ENCODE data around the gene MINDY4B. TPM values are rescaled to one million over a fixed set of nuclear protein-coding genes. Genes with fewer than 3 reads are reported as not detected.
A peak's percentile ranks its signal among the peaks of the same experiment; 100 is the strongest.

MINDY4B gene
- total RNA-seq, 1 donor from 2014 or later = not detected

GRCh38 chr3:150871192-150871591 lies 34.0 kb downstream of the MINDY4B start:
- H3K4me2 ChIP-seq (ENCODE audit: low read length) = no peak overlapping the region
- H3K27ac ChIP-seq (ENCODE audit: low read depth, low read length) = no peak overlapping the region
- H3K27me3 Mint-ChIP-seq (ENCODE audit: low read depth, unreplicated experiment) = no peaks in the 10 kb centered on the region

GRCh38 chr3:150870406-150870805 lies 34.8 kb downstream of the MINDY4B start:
- no peak overlapping the region for H2AFZ ChIP-seq (ENCODE audit: low read depth, low read length)
- TF ChIP-seq CTCF (IDR thresholded peaks at IDR 0.05; ENCODE audit: insufficient read depth, low read depth, low read length) = no peak
- no peak for TF ChIP-seq EZH2 (IDR thresholded peaks at IDR 0.05; ENCODE audit: insufficient read depth, low read length)
- H3K9ac ChIP-seq (ENCODE audit: low read length) = no peak overlapping the region
- H3K79me2 ChIP-seq (ENCODE audit: insufficient read depth, low read length) = no peaks in the 10 kb centered on the region
- DNase-seq (ENCODE audit: low read depth) = peak; percentile 86
- peaks cover 2% of the 10 kb centered on the region for H3K27me3 ChIP-seq (ENCODE audit: insufficient read depth, low read length)
- no peak overlapping the region for H3K4me3 ChIP-seq (ENCODE audit: insufficient read depth, low read depth, low read length)
- H3K9me3 ChIP-seq (ENCODE audit: insufficient read depth, low read depth, low read length) = no peaks in the 10 kb centered on the region
- Mint-ChIP-seq H3K27me3 (ENCODE audit: low read depth, unreplicated experiment) (no peaks in the 10 kb centered on the region), H3K4me3 (ENCODE audit: unreplicated experiment) (no peak overlapping the region), H3K4me1 (ENCODE audit: low read depth, unreplicated experiment) (peaks cover 24% of the 10 kb centered on the region), H3K27ac (ENCODE audit: unreplicated experiment) (peak overlapping the region; percentile 96), H3K9me3 (ENCODE audit: unreplicated experiment) (no peaks in the 10 kb centered on the region), H3K36me3 (ENCODE audit: low read depth, unreplicated experiment) (no peaks in the 10 kb centered on the region)
- peak overlapping the region; percentile 27 for H3K4me2 ChIP-seq (ENCODE audit: low read length)
- H3K4me1 ChIP-seq (ENCODE audit: insufficient read depth, low read length) = no peaks in the 10 kb centered on the region
- H4K20me1 ChIP-seq (ENCODE audit: insufficient read depth, low read length) = no peaks in the 10 kb centered on the region
- no peaks in the 10 kb centered on the region for H3K36me3 ChIP-seq (ENCODE audit: insufficient read depth, low read length)
- FAIRE-seq = no peak
- no peak overlapping the region for H3K27ac ChIP-seq (ENCODE audit: low read depth, low read length)

More at GRCh38 chr3:150871192-150871591, 34.0 kb downstream of the MINDY4B start:
- Mint-ChIP-seq H3K36me3 (ENCODE audit: low read depth, unreplicated experiment) (no peaks in the 10 kb centered on the region), H3K4me1 (ENCODE audit: low read depth, unreplicated experiment) (peaks cover 24% of the 10 kb centered on the region), H3K4me3 (ENCODE audit: unreplicated experiment) (no peak overlapping the region), H3K9me3 (ENCODE audit: unreplicated experiment) (no peaks in the 10 kb centered on the region), H3K27ac (ENCODE audit: unreplicated experiment) (peak overlapping the region; percentile 96)
- FAIRE-seq (no peak), DNase-seq (ENCODE audit: low read depth) (peak; percentile 30)
- H3K4me3 ChIP-seq (ENCODE audit: insufficient read depth, low read depth, low read length) = no peak overlapping the region
- H3K79me2 ChIP-seq (ENCODE audit: insufficient read depth, low read length) = no peaks in the 10 kb centered on the region
- H4K20me1 ChIP-seq (ENCODE audit: insufficient read depth, low read length) = no peaks in the 10 kb centered on the region
- no peaks in the 10 kb centered on the region for H3K9me3 ChIP-seq (ENCODE audit: insufficient read depth, low read depth, low read length)
- H3K4me1 ChIP-seq (ENCODE audit: insufficient read depth, low read length) = no peaks in the 10 kb centered on the region
- H2AFZ ChIP-seq (ENCODE audit: low read depth, low read length) = no peak overlapping the region
- no peak overlapping the region for H3K9ac ChIP-seq (ENCODE audit: low read length)
- peaks cover 2% of the 10 kb centered on the region for H3K27me3 ChIP-seq (ENCODE audit: insufficient read depth, low read length)
- no peak for TF ChIP-seq EZH2 (IDR thresholded peaks at IDR 0.05; ENCODE audit: insufficient read depth, low read length)
- no peak for TF ChIP-seq CTCF (IDR thresholded peaks at IDR 0.05; ENCODE audit: insufficient read depth, low read depth, low read length)
- no peaks in the 10 kb centered on the region for H3K36me3 ChIP-seq (ENCODE audit: insufficient read depth, low read length)

- H3K4me2 ChIP-seq (ENCODE audit: low read length) = no peak overlapping the region
- no peak overlapping the region for H3K27ac ChIP-seq (ENCODE audit: low read depth, low read length)
- peaks cover 4% of the 10 kb centered on the region for H3K27me3 Mint-ChIP-seq (ENCODE audit: low read depth, unreplicated experiment)
- no peak overlapping the region for H3K27ac Mint-ChIP-seq (ENCODE audit: unreplicated experiment)
- H4K20me1 ChIP-seq (ENCODE audit: insufficient read depth, low read length) = no peaks in the 10 kb centered on the region
- H2AFZ ChIP-seq (ENCODE audit: low read depth, low read length) = no peak overlapping the region
- no peaks in the 10 kb centered on the region for H3K36me3 Mint-ChIP-seq (ENCODE audit: low read depth, unreplicated experiment)
- H3K9me3 Mint-ChIP-seq (ENCODE audit: unreplicated experiment) = no peaks in the 10 kb centered on the region
- no peaks in the 10 kb centered on the region for H3K9me3 ChIP-seq (ENCODE audit: insufficient read depth, low read depth, low read length)
- H3K27me3 ChIP-seq (ENCODE audit: insufficient read depth, low read length) = peaks cover 2% of the 10 kb centered on the region
- H3K9ac ChIP-seq (ENCODE audit: low read length) = no peak overlapping the region
- DNase-seq (ENCODE audit: low read depth) (no peak), FAIRE-seq (no peak)
- H3K79me2 ChIP-seq (ENCODE audit: insufficient read depth, low read length) = no peaks in the 10 kb centered on the region
- no peak overlapping the region for H3K4me3 ChIP-seq (ENCODE audit: insufficient read depth, low read depth, low read length)
- H3K4me1 ChIP-seq (ENCODE audit: insufficient read depth, low read length) = no peaks in the 10 kb centered on the region
- TF ChIP-seq EZH2 (IDR thresholded peaks at IDR 0.05; ENCODE audit: insufficient read depth, low read length) (no peak), CTCF (IDR thresholded peaks at IDR 0.05; ENCODE audit: insufficient read depth, low read depth, low read length) (no peak)
- H3K4me1 Mint-ChIP-seq (ENCODE audit: low read depth, unreplicated experiment) = peaks cover 17% of the 10 kb centered on the region
- no peak overlapping the region for H3K4me3 Mint-ChIP-seq (ENCODE audit: unreplicated experiment)
- H3K36me3 ChIP-seq (ENCODE audit: insufficient read depth, low read length) = no peaks in the 10 kb centered on the region
These were observed 37.0 kb downstream of the MINDY4B start for GRCh38 chr3:150868282-150868681.
